K562 (cell line): Measurements from ENCODE around the gene AZU1. TPM values are rescaled to one million over a fixed set of nuclear protein-coding genes. Genes with fewer than 3 reads are reported as not detected.

Experiments
- ATAC-seq: fragments of 200-7000 bp; cut with Tn5 transposase; 3 replicates; pipeline ENCODE4 v1.9.1; 2020; ENCODE audit warnings: moderate library complexity
- BruUV-seq: library from RNA; stranded (reverse); fragments of 400-500 nt; replicated peaks from 2 replicates; lab custom pipeline; 2021; lab: Mats Ljungman, UMichigan
- CTCF ChIA-PET: fragments of 300-600 bp; formaldehyde crosslinking; extraction: SDS; loops from one replicate; lab custom pipeline; 2021; ENCODE audit warnings: low intra/inter-chr PET ratio; lab: Yijun Ruan, JAX
- POLR2A ChIA-PET: fragments of 300-600, 350-650 bp; sonication (Branson Sonifier 250); formaldehyde crosslinking; extraction: SDS; loops from one replicate; lab custom pipeline; 2021; ENCODE audit warnings: antibody characterized with exemption, inconsistent platforms; lab: Yijun Ruan, JAX
- DNase-seq, 4 experiments: peaks; one replicate each; pipeline versions ENCODE4 v3.0.0 to v3.0.0-alpha.2; 2011 to 2018; ENCODE audit warnings: low spot score in 3 of 4, mixed read lengths in 3 of 4; ENCODE audit errors: extremely low read depth in 1 of 4
- FAIRE-seq: peaks from 2 replicates; lab custom pipeline; 2011; peaks lifted over from hg19 to GRCh38; lab: Jason Lieb, UNC
- H2AFZ ChIP-seq: 2 replicates; pipeline ENCODE4 v1.6.0; 2011; ENCODE audit warnings: low read depth, low read length, control low read depth, inconsistent platforms
- H3K27ac ChIP-seq: fragments of 200-600 bp; 3 replicates; pipeline ENCODE4 v1.8.0; 2011; ENCODE audit warnings: low read depth, mild to moderate bottlenecking, control low read depth, inconsistent platforms, low read length, moderate library complexity, mixed read lengths; ENCODE audit errors: extremely low read depth
- H3K27me3 ChIP-seq, 2 experiments: fragments of 300-600 bp in 1 of 2; 2 replicates in 1 of 2; 3 replicates in 1 of 2; pipeline versions ENCODE4 v1.6.0 to v1.8.0; 2011; ENCODE audit warnings: inconsistent platforms in 2 of 2, low read length in 2 of 2, mild to moderate bottlenecking in 1 of 2, mixed read lengths in 1 of 2, moderate library complexity in 1 of 2; ENCODE audit not compliant: control insufficient read depth in 2 of 2, insufficient read depth in 2 of 2
- H3K36me3 ChIP-seq: fragments of 300-600 bp; 3 replicates; pipeline ENCODE4 v1.8.0; 2011; ENCODE audit warnings: mild to moderate bottlenecking, low read length, inconsistent platforms; ENCODE audit not compliant: control insufficient read depth, insufficient read depth
- H3K4me1 ChIP-seq, 2 experiments: fragments of 200-600 bp in 1 of 2; replicated peaks in 1 of 2; 2 replicates in 1 of 2; 3 replicates in 1 of 2; pipeline versions ENCODE4 v1.5.1 to v1.8.0; 2011; ENCODE audit warnings: inconsistent platforms in 2 of 2, low read length in 2 of 2, mild to moderate bottlenecking in 1 of 2, mixed read lengths in 1 of 2, moderate library complexity in 1 of 2; ENCODE audit not compliant: control insufficient read depth in 2 of 2, insufficient read depth in 2 of 2
- H3K4me2 ChIP-seq: 2 replicates; pipeline ENCODE4 v1.6.1; 2011; ENCODE audit warnings: low read length, control low read depth, inconsistent platforms, mixed read lengths; ENCODE audit not compliant: insufficient read depth
- H3K4me3 ChIP-seq: fragments of 200-600 bp; sonication (generic), shearing (Covaris generic); 2 replicates; pipeline ENCODE4 v1.5.1; 2016; ENCODE audit warnings: control low read depth, inconsistent platforms
- H3K79me2 ChIP-seq: fragments of 200-600 bp; 3 replicates; pipeline ENCODE4 v1.8.0; 2011; ENCODE audit warnings: low read length, inconsistent platforms; ENCODE audit not compliant: control insufficient read depth, insufficient read depth
- H3K9ac ChIP-seq, 2 experiments: 2 replicates each; pipeline versions ENCODE4 v1.6.0 to v1.6.1; 2011; ENCODE audit warnings: low read depth in 2 of 2, low read length in 2 of 2, control low read depth in 1 of 2, inconsistent platforms in 1 of 2, mild to moderate bottlenecking in 1 of 2, mixed read lengths in 1 of 2; ENCODE audit not compliant: insufficient read depth in 1 of 2
- H3K9me1 ChIP-seq: one replicate; pipeline ENCODE4 v1.6.0; 2011; ENCODE audit warnings: inconsistent platforms, mild to moderate bottlenecking, low read length, moderate library complexity; ENCODE audit not compliant: control insufficient read depth, insufficient read depth
- H3K9me3 ChIP-seq: replicated peaks from 2 replicates; pipeline ENCODE4 v1.5.1; 2011; ENCODE audit warnings: low read depth, low read length, inconsistent platforms; ENCODE audit not compliant: control insufficient read depth, insufficient read depth
- H4K20me1 ChIP-seq: replicated peaks from 2 replicates; pipeline ENCODE4 v1.6.1; 2011; ENCODE audit warnings: low read length, inconsistent platforms, mixed read lengths; ENCODE audit not compliant: control insufficient read depth, insufficient read depth
- ARID3A ChIP-seq: IDR thresholded peaks from 2 replicates; pipeline ENCODE4 v1.6.1; 2012; ENCODE audit warnings: low read depth, low read length, improper control_type of control experiment, borderline replicate concordance
- CHD1 ChIP-seq: fragments of 200-600 bp; sonication (generic); IDR thresholded peaks from one replicate; pipeline ENCODE4 v1.6.1; 2012; ENCODE audit warnings: mild to moderate bottlenecking, moderate library complexity, low read length, inconsistent platforms
- CHD4 ChIP-seq: fragments of 200-600 bp; sonication (generic); IDR thresholded peaks from 3 replicates; pipeline ENCODE4 v1.6.1; 2012; ENCODE audit warnings: low read depth, mild to moderate bottlenecking, mixed read lengths, low read length, inconsistent platforms; ENCODE audit not compliant: insufficient read depth, insufficient replicate concordance, poor library complexity, severe bottlenecking
- MEIS2 ChIP-seq: fragments of 450-650 bp; IDR thresholded peaks from 2 replicates; pipeline ENCODE4 v1.6.1; 2014; ENCODE audit warnings: mild to moderate bottlenecking; ENCODE audit not compliant: partially characterized antibody
- SRSF1 ChIP-seq: fragments of 200-400 bp; formaldehyde crosslinking; IDR thresholded peaks from 2 replicates; pipeline ENCODE4 v1.6.1; 2017; ENCODE audit warnings: mild to moderate bottlenecking, low read depth, low read length, moderate library complexity
- STAT5B ChIP-seq: fragments of 250-450 bp; sonication (Bioruptor Pico); IDR thresholded peaks from 2 replicates; pipeline ENCODE4 v1.8.0; 2021; ENCODE audit warnings: mild to moderate bottlenecking, inconsistent platforms
- SUPT5H ChIP-seq: fragments of 450-650 bp; IDR thresholded peaks from 2 replicates; pipeline ENCODE4 v1.6.1; 2016
- ZFP30 ChIP-seq: fragments of 250-450 bp; sonication (Bioruptor Pico); IDR thresholded peaks from 2 replicates; pipeline ENCODE4 v1.8.0; 2022; ENCODE audit warnings: moderate library complexity, mild to moderate bottlenecking, inconsistent platforms, borderline replicate concordance
- ZNF274 ChIP-seq: IDR thresholded peaks from 2 replicates; pipeline ENCODE4 v1.6.1; 2011; ENCODE audit warnings: low read depth, mild to moderate bottlenecking, low read length, moderate library complexity, borderline replicate concordance
- WGBS: fragments of 100-300 bp; shearing (Covaris generic); methylation state at CpG from one replicate; pipeline ENCODE4 v1.1.6; 2016; ENCODE audit warnings: low coverage, mixed read lengths; ENCODE audit not compliant: insufficient coverage; ENCODE audit errors: missing lambda C conversion rate; 5-methylcytosine and 5-hydroxymethylcytosine counted together
- in situ Hi-C: fragments of 300-500 bp; cut with MboI; formaldehyde crosslinking; loops from 4 replicates; pipeline ENCODE4 v1.15.0; 2018; ENCODE audit warnings: inconsistent platforms, mixed read lengths
- intact Hi-C: fragments of 100-400 bp; cut with micrococcal nuclease; formaldehyde crosslinking; loops from 2 replicates; pipeline ENCODE4 v1.14.2; 2022
- polyA plus RNA-seq, 8 experiments: library from polyadenylated mRNA; depleted of rRNA in 4 of 8; stranded (reverse) in 5 of 8; unstranded in 3 of 8; fragments of >200 nt; fragmentation: Nextera tagmentation in 2 of 8; fragmentation: Illumina TruSeq in 1 of 8; extraction: Ambion mirVana in 2 of 8; extraction: Trizol in 1 of 8; gene quantifications; 2 replicates each; pipeline versions ENCODE4 v1.2.1 to v1.2.3, GENCODE V29; 2011 to 2014; ENCODE audit warnings: inconsistent platforms in 1 of 8, missing spikeins in 1 of 8
- total RNA-seq, 7 experiments: library from RNA; depleted of rRNA in 6 of 7; stranded (reverse); fragments of >200 nt in 6 of 7; fragmentation: Illumina TruSeq in 2 of 7; extraction: Trizol in 2 of 7; gene quantifications; 2 replicates each; pipeline versions ENCODE4 v1.2.1 to v1.2.3, GENCODE V29; 2011 to 2021; ENCODE audit warnings: low replicate concordance in 1 of 7
- TF ChIP-seq, protein P1 (sequence below), 2 experiments: fragments of 450-650 bp; IDR thresholded peaks; 2 replicates each; pipeline ENCODE4 v1.6.1; 2016; ENCODE audit warnings: mild to moderate bottlenecking in 2 of 2, borderline replicate concordance in 1 of 2, low read depth in 1 of 2, moderate library complexity in 1 of 2

AZU1 gene
- total and polyA plus RNA-seq, 9 of the 15 experiments (the other 6 are each of a cell fraction or from before 2014, with no cell fraction given), result 0.29 to 1.9 (median 0.59) TPM; not detected in 3

DNA sequence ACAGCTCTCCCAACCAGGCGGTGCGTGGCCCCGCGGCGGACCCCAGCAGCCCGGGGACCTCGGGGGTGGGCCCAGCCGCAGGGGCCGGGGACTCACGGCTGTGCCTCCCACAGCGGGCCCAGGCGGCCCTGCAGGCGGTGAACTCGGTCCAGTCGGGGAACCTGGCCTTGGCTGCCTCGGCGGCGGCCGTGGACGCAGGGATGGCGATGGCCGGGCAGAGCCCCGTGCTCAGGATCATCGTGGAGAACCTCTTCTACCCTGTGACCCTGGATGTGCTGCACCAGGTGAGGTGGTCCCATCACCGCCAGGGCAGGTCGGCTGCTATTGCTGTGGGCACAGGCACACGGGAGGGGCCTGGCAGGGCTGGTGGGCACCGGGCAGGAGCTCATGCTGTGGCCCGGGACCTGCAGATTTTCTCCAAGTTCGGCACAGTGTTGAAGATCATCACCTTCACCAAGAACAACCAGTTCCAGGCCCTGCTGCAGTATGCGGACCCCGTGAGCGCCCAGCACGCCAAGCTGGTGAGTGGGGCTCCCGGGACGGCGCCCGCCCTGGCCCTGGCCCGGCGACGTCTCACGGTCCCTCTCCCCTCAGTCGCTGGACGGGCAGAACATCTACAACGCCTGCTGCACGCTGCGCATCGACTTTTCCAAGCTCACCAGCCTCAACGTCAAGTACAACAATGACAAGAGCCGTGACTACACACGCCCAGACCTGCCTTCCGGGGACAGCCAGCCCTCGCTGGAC, 23.0 kb upstream of the AZU1 start:
- H3K4me2 ChIP-seq, result no peak overlapping the region
- H3K27me3 ChIP-seq, result no peaks in the 10 kb centered on the region
- H4K20me1 ChIP-seq, result peaks cover 50% of the 10 kb centered on the region
- CTCF ChIA-PET, result no interaction called here
- no peak overlapping the region; a peak in 1 of 4 replicates for H3K9ac ChIP-seq
- H3K4me3 ChIP-seq, result no peak overlapping the region
- no peak for FAIRE-seq
- H3K4me1 ChIP-seq, result peaks cover 19 to 70% of the 10 kb centered on the region in 2 experiments
- BruUV-seq, result no TSS peak
- H3K79me2 ChIP-seq, result peaks cover 92% of the 10 kb centered on the region
- intact Hi-C loops (no loop called here), in situ Hi-C loops (no loop called here)
- H2AFZ ChIP-seq, result no peak overlapping the region
- peak in 1 of 4 experiments; percentile 29 for DNase-seq
- H3K27ac ChIP-seq, result no peak overlapping the region
- POLR2A ChIA-PET, result interaction anchor here (0.8 to 1.4 kb wide), 2 partner anchors 10 to 31 kb away, joined by 3 to 4 read pairs; no protein-coding TSS in a partner anchor
- ATAC-seq, result no peak
- no peaks in the 10 kb centered on the region; the same call in 1 of the 2 replicates for H3K9me3 ChIP-seq
- H3K36me3 ChIP-seq, result peaks cover 100% of the 10 kb centered on the region
- 90% methylated on average over 25 of the region's 53 CpGs for WGBS
- H3K9me1 ChIP-seq, result peaks cover 16% of the 10 kb centered on the region
- TF ChIP-seq ZNF274 (no peak), MEIS2 (no peak), STAT5B (no peak), SRSF1 (no peak), CHD1 (no peak), SUPT5H (peak; percentile 27; the same call in 1 of the 2 replicates), ZFP30 (CRISPR knock-in tag) (no peak), CHD4 (no peak), ARID3A (no peak)
- TF ChIP-seq, protein P1, sequence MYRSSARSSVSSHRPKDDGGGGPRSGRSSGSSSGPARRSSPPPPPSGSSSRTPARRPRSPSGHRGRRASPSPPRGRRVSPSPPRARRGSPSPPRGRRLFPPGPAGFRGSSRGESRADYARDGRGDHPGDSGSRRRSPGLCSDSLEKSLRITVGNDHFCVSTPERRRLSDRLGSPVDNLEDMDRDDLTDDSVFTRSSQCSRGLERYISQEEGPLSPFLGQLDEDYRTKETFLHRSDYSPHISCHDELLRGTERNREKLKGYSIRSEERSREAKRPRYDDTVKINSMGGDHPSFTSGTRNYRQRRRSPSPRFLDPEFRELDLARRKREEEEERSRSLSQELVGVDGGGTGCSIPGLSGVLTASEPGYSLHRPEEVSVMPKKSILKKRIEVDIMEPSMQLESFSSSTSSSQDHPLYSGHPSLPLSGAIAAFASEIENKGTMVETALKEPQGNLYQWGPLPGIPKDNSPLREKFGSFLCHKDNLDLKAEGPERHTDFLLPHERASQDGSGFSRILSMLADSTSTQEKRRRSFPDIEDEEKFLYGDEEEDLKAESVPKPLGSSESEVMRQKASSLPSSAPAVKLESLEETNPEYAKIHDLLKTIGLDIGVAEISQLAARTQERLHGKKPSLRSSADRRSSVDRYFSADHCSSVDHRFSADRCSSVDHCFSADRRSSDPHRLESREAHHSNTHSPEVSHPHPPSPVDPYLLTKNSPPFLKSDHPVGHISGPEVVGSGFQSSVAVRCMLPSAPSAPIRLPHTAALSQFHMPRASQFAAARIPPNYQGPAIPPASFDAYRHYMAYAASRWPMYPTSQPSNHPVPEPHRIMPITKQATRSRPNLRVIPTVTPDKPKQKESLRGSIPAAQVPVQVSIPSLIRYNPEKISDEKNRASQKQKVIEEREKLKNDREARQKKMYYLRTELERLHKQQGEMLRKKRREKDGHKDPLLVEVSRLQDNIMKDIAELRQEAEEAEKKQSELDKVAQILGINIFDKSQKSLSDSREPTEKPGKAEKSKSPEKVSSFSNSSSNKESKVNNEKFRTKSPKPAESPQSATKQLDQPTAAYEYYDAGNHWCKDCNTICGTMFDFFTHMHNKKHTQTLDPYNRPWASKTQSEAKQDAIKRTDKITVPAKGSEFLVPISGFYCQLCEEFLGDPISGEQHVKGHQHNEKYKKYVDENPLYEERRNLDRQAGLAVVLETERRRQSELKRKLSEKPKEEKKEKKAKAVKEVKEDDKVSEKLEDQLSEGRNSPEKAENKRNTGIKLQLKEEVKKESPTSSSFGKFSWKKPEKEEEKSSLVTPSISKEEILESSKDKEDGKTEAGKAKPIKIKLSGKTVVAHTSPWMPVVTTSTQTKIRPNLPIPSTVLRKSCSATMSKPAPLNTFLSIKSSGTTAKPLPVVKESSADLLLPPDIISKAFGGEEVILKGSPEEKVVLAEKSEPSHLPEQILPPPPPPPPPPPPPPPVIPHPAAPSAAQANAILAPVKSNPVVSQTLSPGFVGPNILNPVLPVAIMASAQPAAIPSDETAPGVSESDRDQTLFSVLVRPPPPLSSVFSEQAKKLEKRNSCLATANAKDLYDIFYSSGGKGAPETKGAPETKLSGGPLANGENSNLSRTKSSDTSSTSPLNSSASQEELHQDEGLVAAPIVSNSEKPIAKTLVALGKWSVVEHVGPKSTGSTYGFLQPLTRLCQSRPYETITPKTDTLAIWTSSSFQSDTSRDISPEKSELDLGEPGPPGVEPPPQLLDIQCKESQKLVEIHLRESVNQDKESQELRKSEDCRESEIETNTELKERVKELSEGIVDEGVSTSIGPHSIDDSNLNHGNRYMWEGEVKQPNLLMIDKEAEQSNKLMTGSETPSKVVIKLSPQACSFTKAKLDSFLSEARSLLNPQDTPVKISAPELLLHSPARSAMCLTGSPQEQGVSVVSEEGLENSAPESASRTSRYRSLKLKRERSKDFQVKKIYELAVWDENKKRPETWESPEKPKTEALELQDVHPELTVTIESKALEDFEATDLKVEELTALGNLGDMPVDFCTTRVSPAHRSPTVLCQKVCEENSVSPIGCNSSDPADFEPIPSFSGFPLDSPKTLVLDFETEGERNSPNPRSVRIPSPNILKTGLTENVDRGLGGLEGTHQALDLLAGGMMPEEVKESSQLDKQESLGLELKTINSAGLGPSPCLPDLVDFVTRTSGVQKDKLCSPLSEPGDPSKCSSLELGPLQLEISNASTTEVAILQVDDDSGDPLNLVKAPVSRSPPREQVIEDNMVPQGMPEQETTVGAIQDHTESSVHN (IDR thresholded peaks at IDR 0.05; ENCODE audit: borderline replicate concordance in 1 of 2, low read depth in 1 of 2), result no peak
